ENCODE data around the gene EIF4E.

DNA sequence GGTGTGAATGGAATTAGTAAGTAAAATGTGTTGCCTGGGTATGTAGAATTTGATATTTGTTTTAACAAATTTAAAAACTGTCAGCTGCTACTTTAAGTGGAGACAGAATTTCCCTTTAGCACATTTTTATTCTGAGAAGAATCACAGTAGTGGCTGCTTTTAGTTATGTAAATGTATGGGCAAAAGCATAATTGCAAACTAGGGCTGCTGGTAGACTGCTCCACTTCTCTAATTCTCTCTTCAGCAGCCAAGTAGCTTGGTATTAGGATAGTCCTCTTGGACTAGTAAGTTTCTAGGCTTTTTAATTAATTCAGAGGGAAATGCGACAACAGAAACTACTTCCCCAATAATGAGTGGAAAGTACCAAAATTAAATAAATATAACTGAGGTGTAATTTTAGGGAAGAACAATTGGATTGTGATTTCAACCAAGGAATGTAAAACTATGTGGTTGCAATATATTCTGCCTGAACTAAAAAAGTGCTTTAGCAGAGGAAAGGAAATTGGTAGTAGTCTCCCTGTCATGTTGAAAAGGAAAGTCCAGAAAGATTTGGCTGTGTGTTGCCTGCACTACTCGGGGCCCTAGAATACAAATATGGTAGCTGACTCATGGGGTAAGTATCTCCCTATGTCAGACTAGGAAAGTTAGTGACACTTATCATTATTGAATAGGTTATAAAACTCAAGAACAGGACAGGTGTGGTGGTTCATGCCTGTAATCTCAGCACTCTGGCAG, 9.2 kb upstream of the EIF4E start:
- no peak for TF ChIP-seq POLR2A (IDR thresholded peaks at IDR 0.05)
- TF ChIP-seq, protein P1, sequence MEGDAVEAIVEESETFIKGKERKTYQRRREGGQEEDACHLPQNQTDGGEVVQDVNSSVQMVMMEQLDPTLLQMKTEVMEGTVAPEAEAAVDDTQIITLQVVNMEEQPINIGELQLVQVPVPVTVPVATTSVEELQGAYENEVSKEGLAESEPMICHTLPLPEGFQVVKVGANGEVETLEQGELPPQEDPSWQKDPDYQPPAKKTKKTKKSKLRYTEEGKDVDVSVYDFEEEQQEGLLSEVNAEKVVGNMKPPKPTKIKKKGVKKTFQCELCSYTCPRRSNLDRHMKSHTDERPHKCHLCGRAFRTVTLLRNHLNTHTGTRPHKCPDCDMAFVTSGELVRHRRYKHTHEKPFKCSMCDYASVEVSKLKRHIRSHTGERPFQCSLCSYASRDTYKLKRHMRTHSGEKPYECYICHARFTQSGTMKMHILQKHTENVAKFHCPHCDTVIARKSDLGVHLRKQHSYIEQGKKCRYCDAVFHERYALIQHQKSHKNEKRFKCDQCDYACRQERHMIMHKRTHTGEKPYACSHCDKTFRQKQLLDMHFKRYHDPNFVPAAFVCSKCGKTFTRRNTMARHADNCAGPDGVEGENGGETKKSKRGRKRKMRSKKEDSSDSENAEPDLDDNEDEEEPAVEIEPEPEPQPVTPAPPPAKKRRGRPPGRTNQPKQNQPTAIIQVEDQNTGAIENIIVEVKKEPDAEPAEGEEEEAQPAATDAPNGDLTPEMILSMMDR (IDR thresholded peaks at IDR 0.05): no peak

Data from transverse colon (tissue), 3 donors.